ENCODE results near the gene TMEM203. TPM values are rescaled to one million over a fixed set of nuclear protein-coding genes. Genes with fewer than 3 reads are reported as not detected.

TMEM203 gene
- polyA plus RNA-seq, 1 donor (not counting 4 experiments of a cell fraction or from before 2014, with no cell fraction given): 29.2 TPM

- no peaks in the 10 kb centered on the region for H3K9me1 ChIP-seq (ENCODE audit: control insufficient read depth, extremely low read depth, insufficient read depth, low read length)
- H3K9me3 ChIP-seq (ENCODE audit: control insufficient read depth, low read depth, low read length): no peaks in the 10 kb centered on the region
- peaks cover 3 to 19% of the 10 kb centered on the region in 2 experiments for H3K36me3 ChIP-seq (ENCODE audit: control insufficient read depth in 2 of 2, extremely low read depth in 1 of 2, insufficient read depth in 2 of 2, low read length in 2 of 2)
- H3K9ac ChIP-seq (ENCODE audit: control insufficient read depth, extremely low read depth, insufficient read depth, low read length): no peak overlapping the region
- peaks cover 20% of the 10 kb centered on the region for H3K4me1 ChIP-seq (ENCODE audit: control insufficient read depth, extremely low read depth, insufficient read depth, low read length)
- no peak overlapping the region for H2AFZ ChIP-seq (ENCODE audit: control insufficient read depth, low read length)
- H3K27ac ChIP-seq (ENCODE audit: control insufficient read depth, insufficient read depth, low read length): no peak overlapping the region
- no peak overlapping the region for H3K4me3 ChIP-seq (ENCODE audit: control insufficient read depth in 2 of 3, extremely low read depth in 1 of 3, insufficient read depth in 2 of 3, low read depth in 1 of 3, low read length in 3 of 3)
- dilution Hi-C loops (cut with MboI; ENCODE audit: extremely low pct_ligation_motif_present, low sequenced_read_pairs): no loop called here
- no peaks in the 10 kb centered on the region for H4K20me1 ChIP-seq (ENCODE audit: control insufficient read depth, extremely low read depth, insufficient read depth, low read length)
- no peaks in the 10 kb centered on the region for H3K79me2 ChIP-seq (ENCODE audit: control insufficient read depth, insufficient read depth, low read length)
- H3K4me2 ChIP-seq (ENCODE audit: control insufficient read depth, extremely low read depth, insufficient read depth, low read depth, low read length): no peak overlapping the region
- FAIRE-seq (no peak), DNase-seq (ENCODE audit: low read depth, low spot score) (no peak)
- no peaks in the 10 kb centered on the region for H3K27me3 ChIP-seq (ENCODE audit: control insufficient read depth, extremely low read depth, insufficient read depth, low read length)
- TF ChIP-seq CTCF (optimal IDR thresholded peaks at IDR 0.05 in 1 of 3, IDR thresholded peaks at IDR 0.05 in 1 of 3, conservative IDR thresholded peaks at IDR 0.05 in 1 of 3; ENCODE audit: extremely low read depth in 1 of 3, insufficient read depth in 2 of 3, low read length in 3 of 3): no peak
- no peak for TF ChIP-seq EZH2 (IDR thresholded peaks at IDR 0.05; ENCODE audit: low read length)
Observed at GRCh38 chr9:137216188-137216965, 10.9 kb upstream of the TMEM203 start.

GRCh38 chr9:137215196-137215986, 9.9 kb upstream of the TMEM203 start:
- DNase-seq (ENCODE audit: low read depth, low spot score): no peak
- Histone ChIP-seq H3K27ac (ENCODE audit: control insufficient read depth, insufficient read depth, low read length) (no peak overlapping the region), H3K79me2 (ENCODE audit: control insufficient read depth, insufficient read depth, low read length) (no peaks in the 10 kb centered on the region), H3K27me3 (ENCODE audit: control insufficient read depth, extremely low read depth, insufficient read depth, low read length) (no peaks in the 10 kb centered on the region), H3K4me1 (ENCODE audit: control insufficient read depth, extremely low read depth, insufficient read depth, low read length) (peaks cover 20% of the 10 kb centered on the region), H3K9ac (ENCODE audit: control insufficient read depth, extremely low read depth, insufficient read depth, low read length) (no peak overlapping the region), H3K9me1 (ENCODE audit: control insufficient read depth, extremely low read depth, insufficient read depth, low read length) (no peaks in the 10 kb centered on the region), H3K9me3 (ENCODE audit: control insufficient read depth, low read depth, low read length) (no peaks in the 10 kb centered on the region), H3K4me3 (ENCODE audit: control insufficient read depth in 2 of 3, extremely low read depth in 1 of 3, insufficient read depth in 2 of 3, low read depth in 1 of 3, low read length in 3 of 3) (no peak overlapping the region), H3K36me3 (ENCODE audit: control insufficient read depth in 2 of 2, extremely low read depth in 1 of 2, insufficient read depth in 2 of 2, low read length in 2 of 2) (peaks cover 3 to 20% of the 10 kb centered on the region in 2 experiments), H4K20me1 (ENCODE audit: control insufficient read depth, extremely low read depth, insufficient read depth, low read length) (no peaks in the 10 kb centered on the region), H3K4me2 (ENCODE audit: control insufficient read depth, extremely low read depth, insufficient read depth, low read depth, low read length) (no peak overlapping the region), H2AFZ (ENCODE audit: control insufficient read depth, low read length) (no peak overlapping the region)
- FAIRE-seq: no peak
- no peak for TF ChIP-seq EZH2 (IDR thresholded peaks at IDR 0.05; ENCODE audit: low read length)
- TF ChIP-seq CTCF (optimal IDR thresholded peaks at IDR 0.05 in 1 of 3, IDR thresholded peaks at IDR 0.05 in 1 of 3, conservative IDR thresholded peaks at IDR 0.05 in 1 of 3; ENCODE audit: extremely low read depth in 1 of 3, insufficient read depth in 2 of 3, low read length in 3 of 3): no peak
- dilution Hi-C loops (cut with MboI; ENCODE audit: extremely low pct_ligation_motif_present, low sequenced_read_pairs): no loop called here

Data from keratinocyte (primary cell).